CD4-positive, alpha-beta memory T cell (primary cell): ENCODE data around the gene COQ3. TPM values are rescaled to one million over a fixed set of nuclear protein-coding genes. Genes with fewer than 3 reads are reported as not detected.

Experiments
- polyA plus RNA-seq, 2 donors: library from polyadenylated mRNA; unstranded; fragments of 300-500 nt; fragmentation: Illumina TruSeq; gene quantifications; one replicate each; pipeline ENCODE4 v1.2.3, GENCODE V29; 2021
- total RNA-seq, 2 experiments: library from RNA; stranded (reverse); gene quantifications; one replicate each; pipeline ENCODE4 v1.2.3, GENCODE V29; 2021

The COQ3 gene
- total and polyA plus RNA-seq, 4 experiments from 2014 or later: 3.1 to 9.6 (median 5.4) TPM

Other genes starting within 250 kb of the COQ3 start
- not detected for gene FAXC, start 44.5 kb downstream of the COQ3 start, total RNA-seq
- gene FAXC, start 44.5 kb downstream of the COQ3 start, polyA plus RNA-seq: not detected
- 100 to 1,000 TPM; 326 to 332 TPM for gene PNISR, start 31.1 kb upstream of the COQ3 start, total RNA-seq
- 10 to 100 TPM; 67.6 to 72.6 TPM for gene PNISR, start 31.1 kb upstream of the COQ3 start, polyA plus RNA-seq
- gene USP45, start 121.2 kb upstream of the COQ3 start, total RNA-seq: 10 to 100 TPM; 13.5 to 15.4 TPM
- gene USP45, start 121.2 kb upstream of the COQ3 start, polyA plus RNA-seq: 1 to 10 TPM; 3.7 to 4.2 TPM
- 10 to 100 TPM; 41.3 to 42.7 TPM for gene CCNC, start 174.5 kb upstream of the COQ3 start, total RNA-seq
- 10 to 100 TPM; 46.4 to 76.6 TPM for gene CCNC, start 174.5 kb upstream of the COQ3 start, polyA plus RNA-seq
- gene PRDM13, start 212.6 kb upstream of the COQ3 start, total RNA-seq: not detected
- gene PRDM13, start 212.6 kb upstream of the COQ3 start, polyA plus RNA-seq: not detected